SU-DHL-6 (cell line): Measurements from ENCODE around the gene SPRR3.

Experiments
- H2AFZ ChIP-seq: fragments of 200-600 bp; sonication (generic); 2 replicates; pipeline ENCODE4 v1.6.1; 2014; ENCODE audit warnings: low read depth, mild to moderate bottlenecking, moderate library complexity, mixed read lengths, antibody characterized with exemption, low read length; ENCODE audit not compliant: severe bottlenecking
- H3F3A ChIP-seq: fragments of 200-600 bp; shearing (Covaris generic); 2 replicates; pipeline ENCODE4 v1.6.0; 2016; ENCODE audit warnings: antibody characterized with exemption, mild to moderate bottlenecking; ENCODE audit not compliant: insufficient read depth
- H3K27ac ChIP-seq: fragments of 200-600 bp; sonication (generic); 2 replicates; pipeline ENCODE4 v1.5.1; 2016; ENCODE audit warnings: low read depth, mild to moderate bottlenecking, low read length, moderate library complexity, mixed read lengths
- H3K27me3 ChIP-seq: fragments of 200-600 bp; sonication (generic), shearing (Covaris generic); 2 replicates; pipeline ENCODE4 v1.6.0; 2014; ENCODE audit warnings: mild to moderate bottlenecking, low read length
- H3K36me3 ChIP-seq: fragments of 200-600 bp; sonication (generic); 2 replicates; pipeline ENCODE4 v1.6.1; 2014; ENCODE audit warnings: mild to moderate bottlenecking, low read length, mixed read lengths
- H3K4me2 ChIP-seq: fragments of 300-600, 200-600 bp; shearing (Covaris generic), sonication (generic); 2 replicates; pipeline ENCODE4 v1.6.0; 2014; ENCODE audit warnings: low read length, low read depth, mild to moderate bottlenecking; ENCODE audit not compliant: poor library complexity, severe bottlenecking
- H3K4me3 ChIP-seq: fragments of 200-600 bp; sonication (generic); 2 replicates; pipeline ENCODE4 v1.5.1; 2014; ENCODE audit warnings: antibody characterized with exemption, low read length, mild to moderate bottlenecking, mixed read lengths; ENCODE audit not compliant: insufficient read depth, poor library complexity, severe bottlenecking
- H3K79me2 ChIP-seq: fragments of 200-600 bp; sonication (generic); 2 replicates; pipeline ENCODE4 v1.6.1; 2014; ENCODE audit warnings: mild to moderate bottlenecking, low read length, moderate library complexity; ENCODE audit not compliant: insufficient read depth
- H3K9ac ChIP-seq: fragments of 200-600 bp; sonication (generic); 2 replicates; pipeline ENCODE4 v1.7.0; 2014; ENCODE audit warnings: mild to moderate bottlenecking, low read length
- H3K9me2 ChIP-seq: fragments of 200-600 bp; sonication (generic); replicated peaks from 2 replicates; pipeline ENCODE4 v1.6.1; 2014; ENCODE audit warnings: low read length; ENCODE audit not compliant: insufficient read depth
- H3K9me3 ChIP-seq: fragments of 200-600 bp; sonication (generic); 2 replicates; pipeline ENCODE4 v1.6.1; 2014; ENCODE audit warnings: low read length, mixed read lengths; ENCODE audit not compliant: insufficient read depth
- H4K20me1 ChIP-seq: fragments of 200-600 bp; sonication (generic); 2 replicates; pipeline ENCODE4 v1.6.1; 2014; ENCODE audit warnings: low read depth, mild to moderate bottlenecking, antibody characterized with exemption, low read length, moderate library complexity, mixed read lengths
- EZH2phosphoT487 ChIP-seq: fragments of 200-600 bp; sonication (generic), shearing (Covaris generic); conservative IDR thresholded peaks from 2 replicates; pipeline ENCODE4 v1.6.1; 2018; ENCODE audit warnings: mild to moderate bottlenecking, antibody characterized with exemption, low read length, moderate library complexity, mixed read lengths
- TF ChIP-seq, protein P1 (sequence below): fragments of 200-600 bp; sonication (generic); IDR thresholded peaks from one replicate; pipeline ENCODE4 v1.5.1; 2017; ENCODE audit warnings: antibody characterized with exemption, mild to moderate bottlenecking, low read length, moderate library complexity; ENCODE audit not compliant: insufficient read depth, poor library complexity, severe bottlenecking

SPRR3 gene

DNA sequence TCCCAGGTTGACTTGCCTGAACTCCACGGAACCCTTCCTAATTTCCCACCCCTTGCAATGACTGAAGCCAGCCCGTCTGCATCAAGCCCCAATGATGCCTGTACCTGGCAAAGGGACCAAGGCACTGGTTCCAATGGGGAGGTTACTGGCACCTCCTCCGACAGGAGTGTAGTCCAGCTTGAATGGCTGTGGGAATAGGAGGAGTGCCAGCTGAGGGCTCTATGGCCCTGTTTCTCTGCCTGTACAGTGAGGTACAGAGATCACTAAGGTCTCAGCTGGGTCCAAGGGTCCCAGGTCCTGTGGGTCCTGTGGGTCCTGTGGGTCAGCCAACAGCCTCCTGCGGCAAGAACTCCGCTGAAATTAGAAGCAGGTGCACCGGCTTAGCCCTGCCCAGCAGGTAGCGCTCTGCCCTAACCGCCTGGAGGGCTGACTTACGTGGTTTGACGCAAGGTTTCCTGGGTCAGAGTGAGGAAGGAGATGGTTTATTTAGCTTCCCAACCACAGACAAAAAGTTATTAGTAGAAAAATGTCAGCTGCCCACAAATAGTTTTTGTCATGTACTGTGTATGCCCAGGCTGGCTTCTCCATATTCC is 41.0 kb upstream of the SPRR3 start:
- no peaks in the 10 kb centered on the region for H3K9me3 ChIP-seq
- H3K79me2 ChIP-seq = no peaks in the 10 kb centered on the region
- no peak overlapping the region for H3K9ac ChIP-seq
- H4K20me1 ChIP-seq = no peaks in the 10 kb centered on the region
- H3K4me3 ChIP-seq = no peak overlapping the region
- H3K36me3 ChIP-seq = no peaks in the 10 kb centered on the region
- no peaks in the 10 kb centered on the region for H3K9me2 ChIP-seq
- TF ChIP-seq, protein P1, sequence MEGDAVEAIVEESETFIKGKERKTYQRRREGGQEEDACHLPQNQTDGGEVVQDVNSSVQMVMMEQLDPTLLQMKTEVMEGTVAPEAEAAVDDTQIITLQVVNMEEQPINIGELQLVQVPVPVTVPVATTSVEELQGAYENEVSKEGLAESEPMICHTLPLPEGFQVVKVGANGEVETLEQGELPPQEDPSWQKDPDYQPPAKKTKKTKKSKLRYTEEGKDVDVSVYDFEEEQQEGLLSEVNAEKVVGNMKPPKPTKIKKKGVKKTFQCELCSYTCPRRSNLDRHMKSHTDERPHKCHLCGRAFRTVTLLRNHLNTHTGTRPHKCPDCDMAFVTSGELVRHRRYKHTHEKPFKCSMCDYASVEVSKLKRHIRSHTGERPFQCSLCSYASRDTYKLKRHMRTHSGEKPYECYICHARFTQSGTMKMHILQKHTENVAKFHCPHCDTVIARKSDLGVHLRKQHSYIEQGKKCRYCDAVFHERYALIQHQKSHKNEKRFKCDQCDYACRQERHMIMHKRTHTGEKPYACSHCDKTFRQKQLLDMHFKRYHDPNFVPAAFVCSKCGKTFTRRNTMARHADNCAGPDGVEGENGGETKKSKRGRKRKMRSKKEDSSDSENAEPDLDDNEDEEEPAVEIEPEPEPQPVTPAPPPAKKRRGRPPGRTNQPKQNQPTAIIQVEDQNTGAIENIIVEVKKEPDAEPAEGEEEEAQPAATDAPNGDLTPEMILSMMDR = no peak
- TF ChIP-seq EZH2phosphoT487 = no peak
- H2AFZ ChIP-seq = no peak overlapping the region
- H3K27me3 ChIP-seq = no peaks in the 10 kb centered on the region
- H3K27ac ChIP-seq = no peak overlapping the region
- H3F3A ChIP-seq = no peaks in the 10 kb centered on the region
- no peak overlapping the region for H3K4me2 ChIP-seq

DNA sequence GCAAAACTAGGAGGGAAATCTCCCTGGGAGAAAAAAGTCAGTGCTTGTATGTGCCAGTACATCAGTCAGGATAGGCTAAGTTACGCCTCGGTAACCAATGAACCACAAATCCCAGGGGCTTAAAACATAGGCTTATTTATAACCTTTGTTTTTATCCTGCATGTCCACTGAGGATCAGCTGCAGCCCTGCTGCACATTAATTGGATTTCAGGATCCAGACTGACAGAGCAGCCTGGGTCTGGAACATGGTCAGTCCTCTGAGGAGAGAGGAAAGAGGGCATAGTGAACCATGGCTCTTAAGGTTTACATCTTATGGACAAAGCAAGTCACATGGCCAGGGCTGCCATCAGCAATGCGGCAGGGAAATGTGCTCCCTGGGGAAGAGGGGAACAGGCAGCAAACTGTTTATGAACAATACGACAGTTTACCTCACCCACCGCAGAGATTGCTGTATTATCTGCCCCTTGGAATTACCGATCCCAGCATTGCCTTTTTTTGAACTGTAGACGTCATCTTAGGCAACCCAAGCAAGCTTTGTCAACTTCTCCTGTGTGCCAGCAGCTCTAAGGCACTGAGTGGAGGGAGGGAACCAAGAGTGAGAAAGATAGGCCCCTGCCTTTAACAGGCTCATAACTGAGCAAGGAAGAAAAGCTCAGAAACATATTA is 40.2 kb upstream of the SPRR3 start:
- H3K27ac ChIP-seq = no peak overlapping the region
- H3K27me3 ChIP-seq = no peaks in the 10 kb centered on the region
- H4K20me1 ChIP-seq = no peaks in the 10 kb centered on the region
- H3K9me3 ChIP-seq = no peaks in the 10 kb centered on the region
- no peaks in the 10 kb centered on the region for H3F3A ChIP-seq
- TF ChIP-seq, protein P1 = no peak
- no peak for TF ChIP-seq EZH2phosphoT487
- no peaks in the 10 kb centered on the region for H3K79me2 ChIP-seq
- no peaks in the 10 kb centered on the region for H3K36me3 ChIP-seq
- no peak overlapping the region for H3K4me3 ChIP-seq
- no peaks in the 10 kb centered on the region for H3K9me2 ChIP-seq
- H2AFZ ChIP-seq = no peak overlapping the region
- no peak overlapping the region for H3K9ac ChIP-seq
- no peak overlapping the region for H3K4me2 ChIP-seq

DNA sequence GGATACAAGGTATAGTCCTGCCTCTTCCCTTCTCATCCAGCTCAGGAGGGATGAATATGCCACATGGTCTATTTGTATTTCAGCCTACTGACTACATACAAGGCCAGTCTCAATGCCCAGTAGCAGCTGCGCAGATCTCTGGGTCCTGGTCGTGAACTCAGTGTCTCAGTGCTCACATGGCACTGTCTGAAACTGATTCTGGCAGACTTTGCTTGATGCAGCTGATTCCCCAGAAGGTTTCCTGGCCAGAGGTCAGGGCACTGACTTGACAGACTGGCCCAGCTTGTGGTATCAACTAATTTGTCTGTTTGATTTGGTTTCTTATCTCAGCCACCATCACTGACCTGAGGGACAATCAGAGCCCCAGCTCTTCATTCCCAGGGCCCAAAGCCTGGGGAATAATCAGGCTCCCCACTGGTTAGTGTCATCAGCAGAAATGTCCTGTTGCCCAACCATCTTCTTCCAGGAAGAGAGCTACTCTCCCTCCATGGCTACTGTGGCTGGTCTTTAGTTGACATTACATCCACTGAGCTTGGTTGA is 38.6 kb upstream of the SPRR3 start:
- Histone ChIP-seq H3K79me2 (no peaks in the 10 kb centered on the region), H3K9me3 (no peaks in the 10 kb centered on the region), H3F3A (no peaks in the 10 kb centered on the region), H3K4me2 (no peak overlapping the region), H4K20me1 (no peaks in the 10 kb centered on the region), H3K9me2 (no peaks in the 10 kb centered on the region), H3K27me3 (no peaks in the 10 kb centered on the region), H3K36me3 (no peaks in the 10 kb centered on the region), H3K9ac (no peak overlapping the region), H3K4me3 (no peak overlapping the region), H3K27ac (no peak overlapping the region), H2AFZ (no peak overlapping the region)
- TF ChIP-seq EZH2phosphoT487 = no peak
- TF ChIP-seq, protein P1 = no peak
